Lower lobe of right lung (tissue), 2 donors: ENCODE results near the gene SASH1. TPM values are rescaled to one million over a fixed set of nuclear protein-coding genes. Genes with fewer than 3 reads are reported as not detected.

Source experiments
- ATAC-seq, 2 donors: fragments of 200-7000 bp; cut with Tn5 transposase; one replicate each; pipeline ENCODE4 v1.9.1; 2020 to 2022; ENCODE audit warnings: mild to moderate bottlenecking in 2 of 2, moderate library complexity in 2 of 2
- DNase-seq: peaks from one replicate; pipeline ENCODE4 v3.0.0-alpha.2; 2020
- H3K27ac ChIP-seq: fragments of 200-600 bp; one replicate; pipeline ENCODE4 v1.8.0; 2022
- H3K27me3 ChIP-seq: fragments of 200-600 bp; one replicate; pipeline ENCODE4 v1.8.0; 2022; ENCODE audit warnings: low read depth
- H3K36me3 ChIP-seq: fragments of 200-600 bp; one replicate; pipeline ENCODE4 v1.8.0; 2022; ENCODE audit warnings: mild to moderate bottlenecking
- H3K4me1 ChIP-seq: fragments of 200-600 bp; one replicate; pipeline ENCODE4 v1.8.0; 2022
- H3K4me3 ChIP-seq: fragments of 200-600 bp; one replicate; pipeline ENCODE4 v1.8.0; 2022; ENCODE audit warnings: mild to moderate bottlenecking
- H3K9me3 ChIP-seq: fragments of 200-600 bp; one replicate; pipeline ENCODE4 v1.8.0; 2022
- intact Hi-C: fragments of 100-400 bp; cut with DNase I; formaldehyde crosslinking; loops from one replicate; pipeline ENCODE4 v1.11.0; 2022
- total RNA-seq: library from RNA; stranded (reverse); fragmentation: NEBNext Ultra II Directional; extraction: Animal tissue kit (Norgen Biotek cat#: 25700); gene quantifications from one replicate; pipeline ENCODE4 v1.2.1, GENCODE V29; 2021
- TF ChIP-seq, protein P1 (sequence below): fragments of 200-600 bp; IDR thresholded peaks from one replicate; pipeline ENCODE4 v1.8.0; 2022; ENCODE audit warnings: antibody characterized with exemption, mild to moderate bottlenecking
- donor health status: DM: no; HTN: yes; CAD: no; lungs with severe emphysema.

SASH1 gene
- total RNA-seq, 1 donor from 2014 or later: 103 TPM

DNA sequence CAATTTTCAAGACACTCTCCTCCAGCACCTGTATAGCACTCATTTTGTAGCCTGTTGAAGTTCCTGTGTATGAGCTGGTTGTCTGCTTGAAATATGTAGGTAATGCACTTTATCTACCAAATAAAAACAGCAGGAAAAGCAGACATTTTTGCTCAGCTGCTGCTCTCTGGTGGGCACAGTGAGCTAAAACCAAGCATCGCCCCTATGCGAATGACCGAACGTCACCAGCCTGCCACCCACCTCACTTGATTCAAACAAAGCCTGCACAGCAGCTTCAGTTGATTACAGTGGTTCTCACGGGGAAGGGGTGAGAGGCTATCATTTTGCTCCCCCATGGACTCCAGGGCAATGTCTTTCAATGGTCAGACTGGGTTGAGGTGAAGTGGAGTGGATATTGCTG lies 185.7 kb downstream of the SASH1 start:
- no peaks in the 10 kb centered on the region for H3K27me3 ChIP-seq
- TF ChIP-seq, protein P1, sequence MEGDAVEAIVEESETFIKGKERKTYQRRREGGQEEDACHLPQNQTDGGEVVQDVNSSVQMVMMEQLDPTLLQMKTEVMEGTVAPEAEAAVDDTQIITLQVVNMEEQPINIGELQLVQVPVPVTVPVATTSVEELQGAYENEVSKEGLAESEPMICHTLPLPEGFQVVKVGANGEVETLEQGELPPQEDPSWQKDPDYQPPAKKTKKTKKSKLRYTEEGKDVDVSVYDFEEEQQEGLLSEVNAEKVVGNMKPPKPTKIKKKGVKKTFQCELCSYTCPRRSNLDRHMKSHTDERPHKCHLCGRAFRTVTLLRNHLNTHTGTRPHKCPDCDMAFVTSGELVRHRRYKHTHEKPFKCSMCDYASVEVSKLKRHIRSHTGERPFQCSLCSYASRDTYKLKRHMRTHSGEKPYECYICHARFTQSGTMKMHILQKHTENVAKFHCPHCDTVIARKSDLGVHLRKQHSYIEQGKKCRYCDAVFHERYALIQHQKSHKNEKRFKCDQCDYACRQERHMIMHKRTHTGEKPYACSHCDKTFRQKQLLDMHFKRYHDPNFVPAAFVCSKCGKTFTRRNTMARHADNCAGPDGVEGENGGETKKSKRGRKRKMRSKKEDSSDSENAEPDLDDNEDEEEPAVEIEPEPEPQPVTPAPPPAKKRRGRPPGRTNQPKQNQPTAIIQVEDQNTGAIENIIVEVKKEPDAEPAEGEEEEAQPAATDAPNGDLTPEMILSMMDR: no peak
- intact Hi-C loops: no loop called here
- no peak overlapping the region for H3K4me3 ChIP-seq
- peaks cover 80% of the 10 kb centered on the region for H3K36me3 ChIP-seq
- H3K9me3 ChIP-seq: no peaks in the 10 kb centered on the region
- H3K4me1 ChIP-seq: no peaks in the 10 kb centered on the region
- DNase-seq: no peak
- no peak overlapping the region for H3K27ac ChIP-seq
- ATAC-seq: no peak

DNA sequence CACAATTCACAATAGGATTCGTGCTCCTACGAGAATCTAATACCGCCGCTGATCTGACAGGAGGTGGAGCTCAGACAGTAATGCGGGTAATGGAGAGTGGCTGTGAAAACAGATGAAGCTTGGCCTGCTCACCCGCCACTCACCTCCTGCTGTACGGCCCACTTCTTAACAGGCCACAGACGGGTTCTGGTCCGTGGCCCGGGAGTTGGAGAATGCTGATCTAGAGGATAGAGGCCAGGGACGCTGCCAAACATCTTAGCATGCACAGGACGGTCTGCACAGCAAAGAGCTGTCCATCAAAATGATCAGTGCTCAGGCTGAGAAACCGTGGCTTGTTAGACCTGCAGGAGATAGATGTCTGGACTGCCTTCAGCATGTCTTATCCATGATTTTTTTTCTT lies 186.4 kb downstream of the SASH1 start:
- ATAC-seq: no peak
- Histone ChIP-seq H3K4me1 (no peaks in the 10 kb centered on the region), H3K27me3 (no peaks in the 10 kb centered on the region), H3K36me3 (peaks cover 88% of the 10 kb centered on the region), H3K4me3 (no peak overlapping the region), H3K9me3 (no peaks in the 10 kb centered on the region), H3K27ac (no peak overlapping the region)
- intact Hi-C loops: no loop called here
- no peak for DNase-seq
- TF ChIP-seq, protein P1: no peak

DNA sequence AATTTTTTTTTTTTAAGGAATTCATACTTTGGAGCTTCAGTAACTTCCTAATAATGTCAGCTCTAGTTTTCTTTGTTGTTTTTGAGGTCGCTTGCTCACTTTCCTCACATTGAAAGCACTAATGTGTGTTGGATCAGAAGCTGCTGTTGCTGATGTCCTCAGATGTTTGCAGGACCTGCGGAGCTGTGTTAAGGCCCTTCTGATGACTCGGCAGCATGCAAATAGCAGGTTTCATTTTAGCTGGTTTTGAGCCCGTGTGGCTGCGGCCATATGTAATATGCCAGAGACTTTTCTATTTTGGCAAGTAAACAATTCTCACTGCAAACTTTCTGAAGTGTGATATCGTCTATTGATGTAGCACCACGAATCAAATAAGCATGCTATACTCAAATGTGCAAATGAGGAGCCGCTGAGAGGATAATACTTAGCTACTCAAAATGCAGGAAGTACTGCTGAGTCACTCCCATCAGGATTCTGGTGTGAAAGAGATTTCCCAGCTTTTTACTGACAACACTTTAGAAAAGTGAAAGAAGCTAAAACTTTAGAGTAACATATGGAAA lies 187.8 kb downstream of the SASH1 start:
- Histone ChIP-seq H3K27ac (peak overlapping the region; percentile 33), H3K4me3 (peak overlapping the region; percentile 12), H3K4me1 (no peaks in the 10 kb centered on the region), H3K36me3 (peaks cover 90% of the 10 kb centered on the region), H3K27me3 (no peaks in the 10 kb centered on the region), H3K9me3 (no peaks in the 10 kb centered on the region)
- TF ChIP-seq, protein P1: no peak
- intact Hi-C loops: no loop called here
- ATAC-seq (peak; percentile 39 to 49), DNase-seq (no peak)

DNA sequence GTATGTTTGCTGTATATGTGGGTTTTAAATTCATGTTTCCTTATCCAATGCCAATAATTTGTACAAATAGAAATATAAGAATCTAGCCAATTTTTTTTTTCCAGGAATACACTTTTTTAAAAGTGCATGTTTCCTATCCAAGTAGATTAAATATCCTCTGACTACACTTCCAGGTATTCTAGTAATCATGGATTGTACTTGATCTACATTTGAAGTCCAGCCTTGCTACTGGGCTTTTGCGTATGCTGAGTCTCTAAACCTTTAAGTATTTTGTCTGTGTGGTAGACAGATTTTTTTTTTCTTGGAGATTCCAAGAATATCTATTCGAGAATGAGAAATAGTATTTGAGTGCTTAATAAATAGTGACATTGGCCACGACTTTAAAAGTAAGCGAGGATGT lies 188.3 kb downstream of the SASH1 start:
- Histone ChIP-seq H3K9me3 (no peaks in the 10 kb centered on the region), H3K27ac (peak overlapping the region; percentile 33), H3K36me3 (peaks cover 90% of the 10 kb centered on the region), H3K4me1 (no peaks in the 10 kb centered on the region), H3K27me3 (no peaks in the 10 kb centered on the region), H3K4me3 (no peak overlapping the region)
- intact Hi-C loops: no loop called here
- ATAC-seq (no peak), DNase-seq (no peak)
- TF ChIP-seq, protein P1: no peak

DNA sequence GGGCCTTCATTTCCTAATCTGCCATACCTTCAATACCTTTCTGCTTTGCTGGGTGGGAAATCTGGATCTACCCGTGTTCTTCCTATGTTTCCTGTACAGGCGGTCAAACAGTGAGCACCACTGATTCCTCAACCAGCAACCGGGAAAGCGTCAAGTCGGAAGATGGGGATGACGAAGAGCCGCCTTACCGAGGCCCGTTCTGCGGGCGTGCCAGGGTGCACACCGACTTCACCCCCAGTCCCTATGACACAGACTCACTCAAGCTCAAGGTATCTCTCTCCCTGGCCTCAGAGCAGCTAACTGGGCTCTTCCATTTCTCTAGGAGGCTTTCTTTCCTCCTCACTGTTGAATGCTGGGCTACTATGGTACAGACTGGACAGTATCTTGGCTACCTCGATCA lies 190.1 kb downstream of the SASH1 start:
- Histone ChIP-seq H3K27me3 (no peaks in the 10 kb centered on the region), H3K4me3 (no peak overlapping the region), H3K4me1 (no peaks in the 10 kb centered on the region), H3K27ac (no peak overlapping the region), H3K9me3 (no peaks in the 10 kb centered on the region), H3K36me3 (peaks cover 88% of the 10 kb centered on the region)
- DNase-seq (no peak), ATAC-seq (no peak)
- intact Hi-C loops: no loop called here
- TF ChIP-seq, protein P1: no peak
